Glutamatergic neuron (in vitro differentiated cells): Measurements from ENCODE around the gene INVS. TPM values are rescaled to one million over a fixed set of nuclear protein-coding genes. Genes with fewer than 3 reads are reported as not detected.

Source experiments
- DNase-seq: peaks from one replicate; pipeline ENCODE4 v3.0.0; 2022
- H3K27ac Mint-ChIP-seq: one replicate; pipeline ENCODE4 v1.8.0; 2020; ENCODE audit warnings: mild to moderate bottlenecking, mixed read lengths, inconsistent platforms; ENCODE audit not compliant: unreplicated experiment
- H3K27me3 Mint-ChIP-seq: one replicate; pipeline ENCODE4 v1.8.0; 2020; ENCODE audit warnings: mild to moderate bottlenecking, moderate library complexity, mixed read lengths, inconsistent platforms; ENCODE audit not compliant: unreplicated experiment
- H3K36me3 Mint-ChIP-seq: one replicate; pipeline ENCODE4 v1.8.0; 2020; ENCODE audit warnings: mild to moderate bottlenecking, mixed read lengths, inconsistent platforms; ENCODE audit not compliant: unreplicated experiment
- H3K4me1 Mint-ChIP-seq: one replicate; pipeline ENCODE4 v1.8.0; 2020; ENCODE audit warnings: mild to moderate bottlenecking, low read depth, mixed read lengths, inconsistent platforms; ENCODE audit not compliant: unreplicated experiment
- H3K4me3 Mint-ChIP-seq: one replicate; pipeline ENCODE4 v1.8.0; 2020; ENCODE audit warnings: mild to moderate bottlenecking, mixed read lengths, inconsistent platforms; ENCODE audit not compliant: unreplicated experiment
- H3K9me3 Mint-ChIP-seq: one replicate; pipeline ENCODE4 v1.8.0; 2020; ENCODE audit warnings: mild to moderate bottlenecking, moderate library complexity, mixed read lengths, inconsistent platforms; ENCODE audit not compliant: unreplicated experiment
- total RNA-seq: library from RNA; stranded (reverse); fragmentation: NEBNext Ultra II Directional; extraction: Animal tissue kit (Norgen Biotek cat#: 25700); gene quantifications from one replicate; pipeline ENCODE4 v1.2.1, GENCODE V29; 2021; ENCODE audit not compliant: unreplicated experiment
- TF ChIP-seq, protein P1 (sequence below): fragments of 200-600 bp; sonication (generic); IDR thresholded peaks from one replicate; pipeline ENCODE4 v1.5.0; 2021; ENCODE audit not compliant: partially characterized antibody, unreplicated experiment

The INVS gene
- total RNA-seq, 1 donor from 2014 or later = 33.4 TPM

DNA sequence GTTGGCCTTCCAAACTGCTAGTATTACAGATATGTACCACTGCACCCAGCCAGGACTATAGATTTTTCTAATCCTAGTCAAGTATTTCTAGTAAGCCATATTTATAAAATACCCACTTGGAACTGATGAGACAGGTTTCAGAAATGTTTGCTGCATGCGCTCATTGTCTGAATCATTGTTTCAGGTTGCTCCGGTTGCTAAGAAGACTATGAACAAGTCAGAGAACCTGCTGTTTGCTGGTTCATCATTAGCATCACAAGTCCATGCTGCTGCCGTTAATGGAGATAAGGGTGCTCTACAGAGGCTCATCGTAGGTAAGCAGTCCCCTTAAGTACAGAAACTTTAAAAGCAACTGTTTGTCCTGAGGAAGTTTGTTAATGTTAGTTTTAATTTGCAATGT lies 5.3 kb downstream of the INVS start:
- no peaks in the 10 kb centered on the region for H3K9me3 Mint-ChIP-seq
- H3K4me1 Mint-ChIP-seq = peaks cover 2% of the 10 kb centered on the region
- TF ChIP-seq, protein P1, sequence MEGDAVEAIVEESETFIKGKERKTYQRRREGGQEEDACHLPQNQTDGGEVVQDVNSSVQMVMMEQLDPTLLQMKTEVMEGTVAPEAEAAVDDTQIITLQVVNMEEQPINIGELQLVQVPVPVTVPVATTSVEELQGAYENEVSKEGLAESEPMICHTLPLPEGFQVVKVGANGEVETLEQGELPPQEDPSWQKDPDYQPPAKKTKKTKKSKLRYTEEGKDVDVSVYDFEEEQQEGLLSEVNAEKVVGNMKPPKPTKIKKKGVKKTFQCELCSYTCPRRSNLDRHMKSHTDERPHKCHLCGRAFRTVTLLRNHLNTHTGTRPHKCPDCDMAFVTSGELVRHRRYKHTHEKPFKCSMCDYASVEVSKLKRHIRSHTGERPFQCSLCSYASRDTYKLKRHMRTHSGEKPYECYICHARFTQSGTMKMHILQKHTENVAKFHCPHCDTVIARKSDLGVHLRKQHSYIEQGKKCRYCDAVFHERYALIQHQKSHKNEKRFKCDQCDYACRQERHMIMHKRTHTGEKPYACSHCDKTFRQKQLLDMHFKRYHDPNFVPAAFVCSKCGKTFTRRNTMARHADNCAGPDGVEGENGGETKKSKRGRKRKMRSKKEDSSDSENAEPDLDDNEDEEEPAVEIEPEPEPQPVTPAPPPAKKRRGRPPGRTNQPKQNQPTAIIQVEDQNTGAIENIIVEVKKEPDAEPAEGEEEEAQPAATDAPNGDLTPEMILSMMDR = no peak
- H3K27ac Mint-ChIP-seq = no peak overlapping the region
- no peaks in the 10 kb centered on the region for H3K27me3 Mint-ChIP-seq
- DNase-seq = no peak
- H3K4me3 Mint-ChIP-seq = no peak overlapping the region
- no peaks in the 10 kb centered on the region for H3K36me3 Mint-ChIP-seq

DNA sequence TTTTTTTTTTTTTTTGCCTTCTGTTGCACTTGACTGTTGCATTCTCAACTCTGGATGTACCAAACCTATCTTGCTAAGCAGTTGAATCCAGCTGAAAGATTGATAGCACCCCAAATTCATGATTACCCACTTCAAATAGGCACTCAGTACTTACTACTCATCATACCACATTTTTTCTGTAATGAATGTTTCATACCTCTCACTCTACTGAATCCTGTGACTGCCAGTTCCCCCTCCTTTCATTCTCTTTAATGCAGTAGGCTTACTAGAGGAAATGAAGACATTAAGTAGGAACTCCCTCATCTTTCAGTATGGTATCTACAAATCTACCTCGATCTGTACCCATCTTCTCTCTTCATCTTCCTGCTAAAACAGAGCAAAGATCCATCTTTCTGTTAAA lies 6.8 kb downstream of the INVS start:
- Mint-ChIP-seq H3K9me3 (no peaks in the 10 kb centered on the region), H3K36me3 (no peaks in the 10 kb centered on the region), H3K27me3 (no peaks in the 10 kb centered on the region), H3K4me3 (no peak overlapping the region), H3K4me1 (peaks cover 3% of the 10 kb centered on the region), H3K27ac (no peak overlapping the region)
- TF ChIP-seq, protein P1 = no peak
- DNase-seq = no peak

DNA sequence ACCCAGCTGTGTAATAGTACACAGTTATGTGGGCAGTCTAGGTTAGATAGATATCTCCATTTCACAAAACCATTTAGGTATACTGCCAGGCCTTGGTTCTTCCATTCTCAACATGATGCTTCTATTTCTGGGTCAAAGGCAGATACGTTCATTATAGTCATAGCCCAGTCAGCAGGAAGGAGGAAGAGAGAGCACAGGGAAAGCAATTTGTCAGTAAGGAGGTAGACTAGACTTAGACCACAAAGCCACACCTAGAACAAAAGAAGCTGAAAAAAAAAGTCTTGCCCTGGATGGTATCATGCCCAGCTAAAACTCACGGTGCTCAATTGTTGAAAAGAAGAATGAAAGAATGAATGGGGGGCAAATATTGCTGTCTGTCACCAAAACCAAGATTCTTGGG lies 7.6 kb downstream of the INVS start:
- H3K4me1 Mint-ChIP-seq = peaks cover 8% of the 10 kb centered on the region
- H3K27me3 Mint-ChIP-seq = no peaks in the 10 kb centered on the region
- no peak overlapping the region for H3K4me3 Mint-ChIP-seq
- no peaks in the 10 kb centered on the region for H3K9me3 Mint-ChIP-seq
- DNase-seq = no peak
- no peaks in the 10 kb centered on the region for H3K36me3 Mint-ChIP-seq
- TF ChIP-seq, protein P1 = no peak
- H3K27ac Mint-ChIP-seq = no peak overlapping the region

DNA sequence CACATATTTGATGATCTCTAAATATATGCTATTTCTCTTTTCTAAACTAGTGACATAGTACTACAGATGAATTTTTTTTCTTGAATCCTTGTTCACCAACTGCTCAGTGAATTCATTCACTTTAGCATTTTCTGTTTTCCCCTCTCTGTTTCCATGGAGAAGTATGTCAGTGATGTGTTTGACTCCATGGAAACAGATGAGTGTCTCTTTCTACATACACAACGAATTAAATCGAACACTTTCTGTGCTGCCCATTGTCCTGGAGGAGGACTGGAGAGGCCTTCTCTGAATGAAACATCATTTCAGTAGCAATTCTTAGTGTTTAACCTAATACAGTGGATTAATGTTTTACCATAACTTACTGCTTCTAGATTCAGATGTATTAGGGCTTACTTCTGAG lies 9.5 kb downstream of the INVS start:
- no peaks in the 10 kb centered on the region for H3K9me3 Mint-ChIP-seq
- H3K36me3 Mint-ChIP-seq = no peaks in the 10 kb centered on the region
- H3K27ac Mint-ChIP-seq = no peak overlapping the region
- H3K4me1 Mint-ChIP-seq = peaks cover 6% of the 10 kb centered on the region
- no peaks in the 10 kb centered on the region for H3K27me3 Mint-ChIP-seq
- H3K4me3 Mint-ChIP-seq = no peak overlapping the region
- DNase-seq = no peak
- TF ChIP-seq, protein P1 = no peak

DNA sequence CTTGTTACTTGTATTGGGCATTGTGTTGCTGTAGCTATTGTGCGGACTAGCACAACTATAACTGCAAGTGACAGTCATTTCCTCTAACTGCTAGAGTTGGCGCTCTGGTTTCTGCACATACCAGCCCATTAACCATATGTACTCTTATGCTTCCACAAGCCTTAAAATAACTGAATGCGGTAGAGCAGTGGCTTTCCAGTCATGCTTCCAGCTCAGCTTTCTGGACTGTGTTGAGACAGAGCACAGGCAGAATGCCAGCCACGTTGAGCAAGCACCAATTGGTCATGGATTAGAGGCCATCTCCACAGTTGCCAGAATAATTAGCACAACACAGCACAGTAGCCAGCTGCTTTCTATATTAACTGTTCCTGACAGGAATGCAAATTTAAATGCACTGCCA lies 12.2 kb downstream of the INVS start:
- H3K27me3 Mint-ChIP-seq = no peaks in the 10 kb centered on the region
- peaks cover 1% of the 10 kb centered on the region for H3K9me3 Mint-ChIP-seq
- TF ChIP-seq, protein P1 = no peak
- no peaks in the 10 kb centered on the region for H3K36me3 Mint-ChIP-seq
- no peak overlapping the region for H3K27ac Mint-ChIP-seq
- no peak overlapping the region for H3K4me3 Mint-ChIP-seq
- no peak for DNase-seq
- peaks cover 6% of the 10 kb centered on the region for H3K4me1 Mint-ChIP-seq
